Epidermal melanocyte (primary cell): ENCODE measurements around the gene METTL25B.

Experiments
- DNase-seq: peaks from one replicate; pipeline ENCODE4 v3.0.0; 2011; ENCODE audit warnings: low spot score; ENCODE audit not compliant: insufficient read length

The METTL25B gene

DNA sequence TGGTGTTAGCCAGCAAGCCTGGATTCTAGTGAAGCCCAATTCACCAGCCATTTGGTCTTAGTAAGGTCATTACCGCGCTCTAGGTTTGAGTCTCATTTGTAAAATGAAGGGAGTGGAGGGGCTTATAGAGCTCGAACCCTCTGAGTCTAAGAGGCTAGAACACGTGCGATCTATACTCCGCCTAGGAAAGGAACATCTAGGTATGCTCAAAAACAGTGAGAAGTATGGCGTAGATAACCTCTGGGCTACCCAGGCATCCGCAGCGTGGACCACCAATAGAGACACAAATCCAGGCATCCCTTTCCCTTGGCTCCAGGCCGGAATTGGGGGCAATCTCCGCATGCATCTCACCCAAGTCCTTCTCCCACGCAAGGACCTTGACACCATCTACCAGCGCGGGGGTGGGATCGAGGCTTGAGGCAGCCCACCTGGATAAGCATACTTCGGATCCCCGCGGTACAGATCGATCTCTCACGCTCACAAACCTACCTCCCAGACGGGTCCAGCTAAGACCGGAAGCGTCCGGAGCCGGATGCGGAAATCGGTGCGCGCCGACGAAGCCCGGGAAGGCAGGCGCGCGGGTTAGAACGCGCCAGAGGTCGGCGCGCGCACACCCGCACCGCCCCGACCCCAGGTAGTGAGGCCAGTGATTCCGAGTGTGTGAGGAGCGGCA is at the start of gene METTL25B:
METTL25B (plus strand) TSS at position 544 of the 673 bp plus-strand sequence. CDS start 636 bp downstream, outside the sequence.
- DNase-seq, result peak; percentile 85

DNA sequence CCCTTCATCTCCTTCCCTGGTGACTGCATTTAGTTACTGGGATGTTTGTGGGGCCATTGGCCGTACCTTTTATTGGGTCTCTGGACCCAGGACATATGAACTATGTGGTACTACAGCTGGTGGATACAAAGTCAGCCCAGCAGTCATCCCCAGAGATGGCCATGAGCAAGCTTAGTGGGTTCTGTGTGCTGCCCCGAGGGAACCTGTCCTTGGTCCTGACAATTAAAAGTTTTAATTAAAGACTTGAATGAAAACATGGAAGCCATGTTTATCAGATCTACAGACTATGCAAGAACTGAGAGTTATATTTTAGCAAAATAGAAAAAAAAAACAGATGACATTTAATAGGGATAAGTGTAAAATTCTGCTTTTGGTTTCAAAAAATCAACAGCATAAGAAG is 48.2 kb upstream of the METTL25B start:
- no peak for DNase-seq

DNA sequence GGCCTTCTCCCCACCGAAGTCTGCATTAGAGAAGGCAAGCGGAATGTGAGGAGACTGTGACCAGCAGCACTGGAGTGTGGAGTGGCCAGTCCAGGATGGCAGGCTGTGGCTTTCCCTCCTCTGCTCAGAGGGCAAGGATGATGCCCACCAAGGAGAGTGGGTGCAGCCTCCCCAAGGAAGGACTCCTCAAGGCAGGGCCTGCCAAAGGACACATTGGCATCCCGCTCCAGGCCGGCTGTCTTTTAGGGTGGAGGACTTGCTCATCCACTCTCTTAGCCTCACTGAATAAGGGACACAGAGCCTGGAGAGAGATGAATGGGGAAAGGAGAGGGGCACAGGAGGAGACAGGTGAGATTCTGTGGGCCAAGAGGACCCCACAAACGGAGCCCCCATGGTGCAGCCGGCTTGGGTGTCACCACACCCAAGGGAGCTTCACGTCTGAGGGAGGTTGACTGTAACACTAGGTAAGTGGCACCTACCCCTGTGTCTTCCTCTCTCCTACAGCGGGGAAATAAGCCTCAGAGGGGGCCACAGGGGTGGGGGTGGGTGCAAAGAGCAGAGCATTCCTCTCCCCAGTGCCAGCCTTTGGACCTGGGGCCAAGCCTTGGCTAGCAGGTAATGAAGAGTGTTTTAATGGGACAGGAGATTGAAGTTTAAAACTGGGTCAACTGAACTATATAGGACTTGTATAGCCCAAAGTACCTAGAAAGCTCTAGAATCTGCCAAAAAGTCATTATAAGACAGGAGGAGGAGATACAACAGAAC is 46.9 kb upstream of the METTL25B start:
- no peak for DNase-seq

DNA sequence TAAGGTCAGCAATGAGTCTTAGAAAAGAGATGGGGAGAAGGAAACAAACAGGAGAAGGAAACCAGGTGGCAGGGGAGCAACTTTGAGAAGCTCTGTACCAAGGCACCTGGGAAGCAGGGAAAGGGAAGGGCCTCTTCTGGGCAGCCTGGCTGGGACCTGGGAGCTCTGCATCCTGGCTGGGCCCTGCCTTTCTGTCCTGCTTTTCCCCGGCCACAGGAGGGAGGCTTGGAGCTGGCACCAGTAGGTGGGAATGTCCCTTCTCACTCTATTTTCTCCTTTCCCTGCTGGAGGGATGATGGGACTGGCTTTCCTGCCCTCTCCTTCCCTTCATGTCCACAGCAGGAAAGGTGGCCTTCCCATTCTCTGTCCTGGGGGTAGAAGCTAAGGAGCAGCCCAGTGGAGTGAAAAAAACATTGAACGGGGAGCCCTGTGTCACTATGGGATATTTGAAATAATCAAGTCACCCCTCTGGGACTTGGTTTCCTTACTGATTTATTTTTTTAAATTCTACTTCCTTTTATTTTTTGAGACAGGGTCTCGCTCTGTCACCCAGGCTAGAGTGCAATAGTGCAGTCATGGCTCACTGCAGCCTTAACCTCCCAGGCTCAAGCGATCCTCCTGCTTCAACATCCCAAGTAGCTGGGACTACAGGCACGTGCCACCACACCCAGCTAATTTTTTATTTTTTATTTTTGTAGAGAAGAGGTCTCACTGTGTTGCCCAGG is 45.9 kb upstream of the METTL25B start:
- DNase-seq, result no peak

DNA sequence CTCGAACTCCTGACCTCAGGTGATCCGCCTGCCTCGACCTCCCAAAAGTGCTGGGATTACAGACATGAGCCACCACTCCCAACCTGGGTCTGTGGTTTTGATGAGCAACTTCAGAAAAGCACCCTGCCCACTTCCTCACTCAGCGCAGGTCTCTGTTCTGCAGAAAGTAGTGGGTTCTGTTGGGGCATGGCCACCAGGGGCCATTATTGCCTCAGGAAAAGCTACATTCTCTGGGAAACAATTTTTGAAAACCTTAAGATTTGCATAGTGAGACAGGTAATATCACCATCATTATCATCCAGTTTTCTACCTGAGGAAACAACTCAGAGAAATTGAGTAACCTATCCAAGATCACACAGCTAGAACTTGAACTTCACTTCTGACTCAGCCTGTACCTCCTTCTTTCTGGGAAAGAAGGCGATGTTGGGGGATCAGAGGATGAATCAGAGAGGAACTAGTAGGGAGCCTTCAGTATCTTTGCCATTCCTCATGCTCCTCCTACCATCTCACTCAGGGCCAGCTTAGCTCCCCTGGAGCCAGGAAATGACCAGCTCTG is 44.0 kb upstream of the METTL25B start:
- DNase-seq, result no peak

DNA sequence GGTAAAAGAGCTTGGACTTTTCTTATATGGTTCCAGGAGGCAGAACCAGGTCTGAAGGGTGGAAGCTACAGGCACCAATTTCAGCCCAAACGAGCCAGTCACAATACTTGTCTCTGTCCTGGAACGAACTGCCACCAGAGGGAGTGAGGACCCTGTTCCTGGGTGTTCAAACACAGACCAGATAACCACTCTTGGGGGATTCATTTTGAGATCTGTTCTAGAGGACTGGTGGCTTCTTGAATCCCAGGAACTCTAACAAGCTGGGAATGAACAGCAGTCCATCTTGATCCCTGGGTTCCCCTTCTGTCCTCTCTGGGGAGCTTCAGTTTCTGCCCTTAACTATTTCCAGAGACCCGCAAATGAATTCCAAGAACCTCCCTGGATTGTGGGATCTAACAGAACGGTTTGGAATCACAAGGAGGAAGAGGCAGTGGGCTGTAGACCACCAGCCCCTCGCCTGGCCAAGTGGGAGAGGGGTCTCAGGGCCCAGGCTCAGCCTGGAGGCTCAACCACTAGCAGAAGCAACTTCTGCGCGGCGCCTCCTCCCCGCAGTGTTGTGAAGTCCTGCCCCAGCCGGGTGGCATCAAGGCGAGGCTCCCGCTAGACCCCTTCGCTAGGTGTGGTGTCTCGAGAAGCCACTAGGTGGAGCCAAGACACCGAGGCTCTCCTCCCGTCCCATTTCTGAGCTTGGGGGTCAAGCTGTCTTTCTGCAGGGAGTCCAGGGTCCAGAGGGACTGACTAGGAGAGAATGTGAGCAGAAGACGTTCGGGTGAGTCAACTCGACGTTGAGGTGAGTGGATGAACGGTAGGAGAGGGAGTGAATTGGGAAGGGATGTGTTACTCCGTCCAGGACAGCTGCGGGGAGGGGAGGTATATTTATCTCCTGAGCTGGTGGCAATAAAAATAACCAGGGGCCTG is 39.0 kb upstream of the METTL25B start:
- peak; percentile 82 for DNase-seq

DNA sequence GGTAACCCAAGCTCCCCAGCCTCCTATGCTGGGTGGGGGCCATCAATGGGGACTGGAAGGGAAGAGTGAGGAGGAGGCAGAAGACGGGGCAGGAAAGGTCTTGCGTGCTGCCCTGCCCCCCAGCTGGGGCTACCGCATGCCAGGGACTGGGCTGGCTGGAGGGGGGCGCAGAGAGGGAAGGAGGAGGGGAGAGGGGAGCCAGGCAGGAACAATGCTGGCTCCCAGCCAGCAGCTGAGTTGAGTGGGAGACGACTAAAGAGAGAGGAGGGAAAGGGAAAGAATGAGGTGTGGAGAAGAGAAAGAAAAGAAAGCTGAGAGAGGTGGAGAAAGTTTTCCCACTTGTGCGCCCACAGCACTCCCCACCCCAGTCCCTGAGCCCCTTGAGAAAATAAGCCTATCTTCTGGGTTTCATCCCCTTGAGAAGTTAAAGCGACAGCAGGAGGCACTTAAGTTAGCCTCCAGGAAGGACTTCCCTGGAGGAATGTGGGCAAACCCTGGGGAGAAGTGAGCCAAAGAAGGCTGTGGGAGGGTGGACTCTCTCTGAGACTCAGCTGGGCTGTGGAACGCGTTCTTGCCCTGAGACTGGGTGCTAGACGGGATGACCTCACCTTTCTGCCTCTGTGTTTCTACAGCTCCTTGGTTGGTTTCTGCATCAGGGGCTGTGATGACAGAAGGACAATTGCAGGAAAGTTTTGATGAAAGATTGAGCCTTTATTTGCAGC is 38.2 kb upstream of the METTL25B start:
- DNase-seq, result no peak

DNA sequence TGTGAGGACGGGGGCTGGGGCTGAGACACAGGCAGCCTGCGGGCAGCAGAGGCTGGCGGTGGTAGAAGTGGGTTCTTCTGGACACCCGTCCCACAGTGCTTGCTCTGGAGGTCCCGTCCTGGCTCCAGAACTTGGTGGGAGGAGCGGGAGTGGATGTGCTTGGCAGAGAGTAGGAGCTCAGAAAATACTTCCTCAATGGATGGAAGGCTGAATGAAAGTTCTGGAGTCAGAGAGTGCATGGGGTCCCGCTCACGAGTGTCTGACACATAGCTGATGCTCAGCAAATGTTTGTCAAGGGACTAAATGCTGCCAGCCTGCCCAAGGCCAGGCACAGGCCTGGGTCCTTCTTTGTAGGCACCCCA is 37.6 kb upstream of the METTL25B start:
- DNase-seq, result no peak

DNA sequence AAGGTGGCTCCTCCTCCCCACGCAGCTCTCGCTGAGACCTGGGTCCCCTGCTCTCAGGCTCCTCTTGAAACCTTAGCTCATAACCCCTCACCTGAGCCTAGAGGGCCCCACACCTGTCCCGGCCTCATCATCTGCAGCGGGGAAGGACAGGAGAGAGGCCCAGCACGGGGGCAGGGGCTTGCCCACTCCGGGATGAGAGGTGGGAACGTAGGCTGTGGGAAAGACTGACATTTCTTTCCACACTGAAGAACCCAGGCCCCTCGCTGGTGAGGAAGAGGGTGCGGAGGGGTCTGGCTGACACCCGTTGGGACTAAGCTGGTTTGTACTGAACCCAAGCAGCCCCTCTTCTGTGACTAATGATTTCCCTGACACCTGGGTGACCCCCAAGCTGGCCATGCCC is 37.1 kb upstream of the METTL25B start:
- DNase-seq, result no peak

DNA sequence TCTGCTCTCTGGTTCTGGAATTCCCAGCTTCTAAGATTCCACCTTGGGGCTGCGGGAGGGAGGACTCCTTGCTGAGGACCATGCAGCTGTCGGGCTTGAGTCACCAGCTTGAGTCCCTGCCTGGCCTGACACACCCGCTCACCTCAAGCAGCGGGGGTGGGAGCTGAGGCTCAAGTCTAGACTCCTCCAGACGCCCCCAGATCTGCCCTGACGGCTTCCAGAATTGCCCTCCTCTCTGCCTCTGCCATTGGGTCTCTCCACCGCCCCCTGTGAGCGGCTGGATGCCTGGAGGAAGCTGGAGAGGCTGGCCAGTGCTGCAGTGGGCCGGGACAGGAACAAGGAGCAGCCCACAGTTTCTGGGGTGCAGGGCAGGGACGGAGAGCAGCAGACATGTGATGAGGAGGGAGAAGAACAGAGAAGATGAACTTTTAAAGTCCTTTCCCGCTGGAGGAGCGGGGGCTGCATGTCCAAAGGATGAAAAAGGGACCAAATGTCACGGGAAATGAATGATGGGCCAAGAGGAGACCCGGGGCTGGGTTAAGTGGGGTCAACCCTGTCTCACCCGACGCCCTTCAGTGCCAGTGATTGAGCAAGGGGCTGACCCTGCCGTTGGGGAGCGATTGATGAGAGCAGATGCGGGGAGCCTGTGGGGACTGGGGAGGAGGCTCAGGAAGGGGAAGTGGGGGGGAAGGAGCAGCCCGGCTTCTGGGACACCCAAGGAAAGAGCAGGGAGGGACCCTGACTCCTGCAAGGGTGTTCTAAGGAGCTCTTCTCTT is 36.4 kb upstream of the METTL25B start:
- DNase-seq, result no peak

DNA sequence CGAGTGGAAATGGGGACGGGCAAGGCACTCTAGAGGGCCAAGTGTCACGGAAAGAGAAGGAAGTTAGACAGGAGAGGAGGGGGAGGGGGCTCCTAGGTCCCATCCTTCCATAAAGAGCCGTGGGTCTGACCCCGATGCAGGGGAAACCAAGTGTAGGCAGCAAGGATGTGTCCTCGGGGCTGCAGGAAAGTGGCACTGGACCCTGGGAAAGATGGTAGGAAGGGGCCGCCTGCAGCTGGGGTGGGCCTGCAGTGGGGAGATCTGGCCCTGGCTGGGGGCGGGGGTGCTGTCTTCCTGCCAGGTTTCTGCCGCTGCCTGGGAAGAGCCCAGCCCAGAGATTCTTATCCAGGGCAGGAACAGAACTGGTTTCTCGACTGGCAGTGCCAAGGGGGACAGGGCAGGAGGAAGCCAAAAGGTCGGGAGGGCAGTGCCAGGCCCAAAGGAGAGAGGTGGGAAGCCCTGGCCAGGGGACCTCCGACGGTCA is 35.8 kb upstream of the METTL25B start:
- DNase-seq, result no peak

DNA sequence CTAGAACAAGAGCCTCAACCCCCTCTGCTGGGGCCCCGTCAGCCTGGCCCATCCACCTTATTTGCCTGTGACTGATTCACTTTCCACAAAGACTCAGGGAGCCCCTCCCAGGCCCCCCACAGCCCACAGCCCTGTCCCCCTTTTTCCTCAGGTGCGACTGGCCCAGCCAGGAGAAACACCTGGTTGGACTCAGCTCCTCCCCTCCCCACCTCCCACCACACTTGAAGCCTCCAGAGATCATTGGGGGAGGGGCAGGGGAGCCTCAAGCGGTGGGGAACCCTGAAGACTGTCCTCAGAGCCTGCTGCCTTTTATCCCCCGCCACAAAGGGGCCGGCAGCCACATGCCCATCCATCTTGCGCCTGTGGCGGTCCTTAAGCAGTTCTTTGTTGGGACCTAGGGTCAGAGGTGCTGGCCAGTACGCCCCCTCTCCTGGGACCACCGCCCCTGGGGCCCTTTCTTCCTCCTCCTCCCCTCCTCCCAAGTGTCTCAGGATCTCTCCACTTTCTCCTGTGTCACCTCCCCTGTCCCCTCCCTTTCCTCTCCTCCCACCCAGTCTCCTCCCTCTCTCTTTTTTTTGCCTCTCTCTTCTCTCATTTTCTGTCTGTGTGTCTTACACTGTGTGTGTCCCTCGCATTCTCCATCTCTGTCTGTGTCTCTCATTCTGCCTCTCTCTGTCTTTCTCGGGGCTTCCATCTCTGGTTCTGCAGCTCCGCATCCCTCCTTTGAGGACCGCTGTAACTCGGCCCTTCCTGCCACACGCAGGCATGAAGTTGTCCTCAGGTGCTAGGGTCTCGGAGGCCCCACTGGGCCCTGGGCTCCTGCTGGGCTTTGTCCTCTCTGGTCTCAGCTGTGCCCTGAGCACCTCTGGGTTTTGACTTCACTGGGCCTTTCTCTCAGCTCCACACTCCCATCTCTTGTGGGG is 35.1 kb upstream of the METTL25B start:
- DNase-seq, result no peak

DNA sequence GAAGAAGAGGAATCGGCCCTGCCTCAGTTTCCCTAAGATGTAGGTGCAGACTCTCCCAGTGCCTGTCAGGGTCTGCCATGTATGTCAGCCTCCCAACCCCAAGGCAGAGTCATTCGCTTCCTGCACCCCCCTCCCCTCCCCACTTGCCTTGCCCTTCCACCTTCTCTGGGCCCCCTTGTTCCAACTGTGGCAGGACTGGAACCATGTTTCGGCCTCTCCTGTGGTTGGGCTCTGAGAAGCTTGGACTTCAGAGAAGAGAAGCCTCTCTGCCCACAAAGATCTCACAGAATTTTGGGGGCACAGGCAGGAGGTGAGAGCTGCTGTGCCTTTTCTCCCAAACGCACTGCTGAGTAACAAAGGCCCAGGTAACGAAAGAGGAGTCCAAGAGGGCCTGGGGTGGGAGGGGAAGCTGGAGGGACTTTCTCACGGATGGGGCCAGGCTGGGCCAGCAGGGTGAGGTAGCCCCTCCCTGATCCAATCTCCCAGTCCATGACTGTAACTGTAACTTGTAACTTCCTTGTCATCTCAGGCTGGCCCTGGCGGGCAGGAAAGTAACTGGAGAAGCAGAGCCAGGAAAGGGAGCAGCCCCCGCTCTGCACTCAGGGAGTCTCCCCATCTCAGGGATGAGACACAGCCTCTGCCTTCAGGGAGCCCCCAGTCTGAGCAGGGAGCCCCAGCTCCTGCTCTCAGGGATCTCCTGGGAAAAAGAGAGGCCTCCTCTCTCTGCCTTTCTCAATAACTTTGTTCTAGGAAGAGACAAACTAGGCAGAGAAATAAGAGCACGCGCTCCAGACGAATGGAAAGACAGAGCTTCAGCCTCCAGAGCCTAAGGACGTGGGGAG is 34.2 kb upstream of the METTL25B start:
- DNase-seq, result no peak

DNA sequence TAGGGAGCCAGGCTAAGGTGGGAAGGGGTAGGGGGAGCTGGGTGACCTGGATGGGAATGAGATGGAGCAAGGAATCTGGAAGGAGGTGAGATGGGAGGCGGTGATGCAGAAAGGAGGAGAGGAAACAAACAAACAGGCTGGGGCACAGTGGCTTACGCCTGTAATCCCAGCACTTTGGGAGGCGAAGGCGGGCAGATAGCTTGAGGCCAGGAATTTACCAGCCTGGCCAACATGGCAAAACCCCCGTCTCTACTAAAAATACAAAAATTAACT is 33.6 kb upstream of the METTL25B start:
- DNase-seq, result no peak

DNA sequence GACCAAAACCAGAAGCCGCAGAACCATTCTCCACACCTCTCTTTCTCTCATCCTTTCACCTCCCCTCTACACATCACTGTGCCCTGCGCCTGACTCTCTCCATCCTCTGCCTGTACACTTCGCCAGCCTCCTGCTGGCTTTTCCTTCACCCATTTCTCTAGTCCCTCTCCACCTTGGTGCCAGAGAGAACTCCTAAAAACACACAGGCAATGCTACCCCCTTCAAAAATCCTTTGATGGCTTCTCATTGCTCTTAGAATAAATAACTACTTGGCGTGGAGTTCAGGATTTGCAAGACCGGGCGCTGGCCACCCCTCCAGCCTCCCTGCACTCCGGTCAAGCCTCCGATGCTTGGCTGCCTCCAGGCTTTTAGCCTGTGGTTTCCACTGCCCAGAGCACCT is 31.5 kb upstream of the METTL25B start:
- no peak for DNase-seq

DNA sequence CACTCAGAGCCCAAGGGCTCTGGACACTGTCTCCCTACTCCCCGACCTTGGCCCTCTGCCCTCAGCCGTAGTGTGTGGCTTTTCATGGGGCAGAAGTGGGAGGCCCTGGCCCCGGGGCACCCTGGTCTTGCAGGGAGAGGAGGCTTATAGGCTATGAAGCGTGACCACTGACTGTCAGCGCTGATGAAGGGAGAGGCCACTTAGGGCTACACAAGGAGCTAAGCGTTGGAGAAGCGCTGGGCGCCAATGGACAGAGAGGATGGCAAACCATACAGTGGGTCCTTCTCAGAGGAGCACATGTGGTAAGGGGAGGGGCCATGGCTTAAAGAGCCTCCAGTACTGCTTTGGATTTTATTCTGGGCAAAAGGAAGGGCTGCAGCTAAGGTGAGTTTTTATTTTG is 30.8 kb upstream of the METTL25B start:
- peak; percentile 17 for DNase-seq

DNA sequence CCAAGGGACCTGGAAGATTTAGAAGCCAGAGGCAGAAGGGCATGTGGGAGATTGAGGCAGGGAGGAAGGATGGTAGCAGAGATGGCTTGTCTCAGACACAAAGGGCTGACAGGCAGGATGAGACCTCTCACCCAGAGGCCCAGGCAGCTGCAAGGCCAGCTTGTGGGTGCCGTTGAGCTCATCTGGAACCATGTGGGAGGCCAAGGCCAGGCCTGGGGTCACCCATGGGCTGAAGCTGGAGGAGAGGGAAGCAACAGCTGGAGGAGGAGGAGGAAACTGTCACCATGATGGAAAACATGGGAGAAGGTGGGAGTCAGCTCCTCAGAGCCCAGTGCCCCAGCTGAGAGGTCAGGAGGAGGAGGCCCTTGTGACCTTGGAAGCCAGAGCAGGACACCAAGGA is 29.3 kb upstream of the METTL25B start:
- DNase-seq, result no peak
